ENCODE data around the gene SLC22A1.

GRCh38 chr6:160122744-160123143 is 1.1 kb downstream of the SLC22A1 start:
- TF ChIP-seq BCLAF1 (IDR thresholded peaks at IDR 0.05) (no peak), USF1 (IDR thresholded peaks at IDR 0.05; ENCODE audit: borderline replicate concordance, extremely low read length, insufficient read depth, low read depth, low read length) (no peak), POLR2A (IDR thresholded peaks at IDR 0.05; ENCODE audit: low read depth, low read length) (no peak), EZH2 (IDR thresholded peaks at IDR 0.05; ENCODE audit: borderline replicate concordance, control insufficient read depth, low read depth, low read length) (no peak)

All from GM12878 (cell line).